Common myeloid progenitor, CD34-positive (primary cell): ENCODE data around the gene ADRM1.

ENCODE experiments used
- CTCF ChIA-PET: fragments of 350-600 bp; sonication (Branson Sonifier 250); formaldehyde crosslinking; loops from one replicate; lab custom pipeline; 2021; ENCODE audit warnings: antibody characterized with exemption; lab: Charles Lee
- POLR2A ChIA-PET: fragments of 350-600 bp; sonication (Branson Sonifier 250); formaldehyde crosslinking; loops from one replicate; lab custom pipeline; 2021; ENCODE audit warnings: antibody characterized with exemption; lab: Charles Lee
- DNase-seq, 3 donors: peaks; one replicate each; pipeline versions ENCODE4 v3.0.0 to v3.0.0-alpha.2; 2013
- H3K27ac ChIP-seq, 2 experiments: 1 replicate in 1 of 2; 2 replicates in 1 of 2; pipeline ENCODE4 v1.7.0; 2013; ENCODE audit warnings: inconsistent platforms in 2 of 2, low read length in 2 of 2, mild to moderate bottlenecking in 2 of 2, low read depth in 1 of 2, moderate library complexity in 1 of 2; ENCODE audit not compliant: severe bottlenecking in 2 of 2, insufficient read depth in 1 of 2, poor library complexity in 1 of 2
- H3K27me3 ChIP-seq, 5 experiments: replicated peaks in 2 of 5; 1 replicate in 3 of 5; 2 replicates in 2 of 5; pipeline versions ENCODE4 v1.6.1 to v1.7.0; 2013; ENCODE audit warnings: low read length in 4 of 5, mild to moderate bottlenecking in 2 of 5, moderate library complexity in 2 of 5, inconsistent platforms in 1 of 5; ENCODE audit not compliant: insufficient read depth in 5 of 5, control insufficient read depth in 4 of 5
- H3K36me3 ChIP-seq, 4 experiments: 1 replicate in 2 of 4; 2 replicates in 2 of 4; pipeline versions ENCODE4 v1.6.1 to v1.7.0; 2013; ENCODE audit warnings: low read length in 3 of 4, control low read depth in 1 of 4, mild to moderate bottlenecking in 1 of 4; ENCODE audit not compliant: control insufficient read depth in 4 of 4, insufficient read depth in 4 of 4
- H3K4me1 ChIP-seq, 4 experiments: 1 replicate in 3 of 4; 2 replicates in 1 of 4; pipeline versions ENCODE4 v1.6.1 to v1.7.1; 2013; ENCODE audit warnings: low read length in 3 of 4, mild to moderate bottlenecking in 3 of 4, control low read depth in 1 of 4, inconsistent platforms in 1 of 4, moderate library complexity in 1 of 4; ENCODE audit not compliant: control insufficient read depth in 4 of 4, insufficient read depth in 4 of 4; ENCODE audit errors: control extremely low read depth in 1 of 4
- H3K4me3 ChIP-seq, 7 experiments: 1 replicate in 4 of 7; 2 replicates in 3 of 7; pipeline versions ENCODE4 v1.5.1 to v1.7.0; 2013; ENCODE audit warnings: mild to moderate bottlenecking in 7 of 7, low read length in 6 of 7, moderate library complexity in 6 of 7, inconsistent platforms in 2 of 7, low read depth in 2 of 7, control low read depth in 1 of 7; ENCODE audit not compliant: insufficient read depth in 4 of 7, control insufficient read depth in 1 of 7; ENCODE audit errors: extremely low read depth in 1 of 7
- H3K9me3 ChIP-seq, 5 experiments: 1 replicate in 4 of 5; 2 replicates in 1 of 5; pipeline versions ENCODE4 v1.6.1 to v1.7.1; 2013; ENCODE audit warnings: low read length in 4 of 5, mild to moderate bottlenecking in 2 of 5, inconsistent platforms in 1 of 5, low read depth in 1 of 5, moderate library complexity in 1 of 5; ENCODE audit not compliant: control insufficient read depth in 4 of 5, insufficient read depth in 2 of 5; ENCODE audit errors: control extremely low read depth in 1 of 5
- WGBS: methylation state at CpG from one replicate; pipeline ENCODE4 v1.1.5; 2013; ENCODE audit not compliant: insufficient coverage; 5-methylcytosine and 5-hydroxymethylcytosine counted together

ADRM1 gene

GRCh38 chr20:62320581-62321354 is 18.0 kb downstream of the ADRM1 start:
- ChIA-PET POLR2A (no interaction called here), CTCF (no interaction called here)
- H3K4me3 ChIP-seq, result no peak overlapping the region
- no peak for DNase-seq
- H3K9me3 ChIP-seq, result peaks cover 0 to 2% (median 0%) of the 10 kb centered on the region in 5 experiments
- no peak overlapping the region for H3K27ac ChIP-seq
- no peaks in the 10 kb centered on the region for H3K4me1 ChIP-seq
- no peaks in the 10 kb centered on the region for H3K36me3 ChIP-seq
- no peaks in the 10 kb centered on the region for H3K27me3 ChIP-seq
- WGBS, result 95% methylated on average over 17 of the region's 22 CpGs

- Histone ChIP-seq H3K27ac (no peak overlapping the region), H3K4me1 (no peaks in the 10 kb centered on the region), H3K27me3 (no peaks in the 10 kb centered on the region), H3K4me3 (no peak overlapping the region), H3K36me3 (no peaks in the 10 kb centered on the region), H3K9me3 (peaks cover 0 to 2% (median 0%) of the 10 kb centered on the region in 5 experiments)
- ChIA-PET POLR2A (no interaction called here), CTCF (no interaction called here)
- peak in 1 of 3 donors; percentile 27 for DNase-seq
- WGBS, result 97% methylated on average over 6 of the region's 7 CpGs
Measured at GRCh38 chr20:62321521-62321948, 18.7 kb downstream of the ADRM1 start.

- no peaks in the 10 kb centered on the region for H3K27me3 ChIP-seq
- WGBS, result 95% methylated on average over 16 of the region's 16 CpGs
- H3K4me3 ChIP-seq, result no peak overlapping the region
- POLR2A ChIA-PET, result no interaction called here
- DNase-seq, result no peak
- CTCF ChIA-PET, result no interaction called here
- peaks cover 0 to 2% (median 0%) of the 10 kb centered on the region in 5 experiments for H3K9me3 ChIP-seq
- H3K4me1 ChIP-seq, result no peaks in the 10 kb centered on the region
- no peaks in the 10 kb centered on the region for H3K36me3 ChIP-seq
- no peak overlapping the region for H3K27ac ChIP-seq
Measured at GRCh38 chr20:62321975-62322374, 19.2 kb downstream of the ADRM1 start.

GRCh38 chr20:62322492-62323041 is 19.8 kb downstream of the ADRM1 start:
- Histone ChIP-seq H3K27me3 (no peaks in the 10 kb centered on the region), H3K4me3 (no peak overlapping the region), H3K4me1 (no peaks in the 10 kb centered on the region), H3K27ac (no peak overlapping the region), H3K9me3 (peaks cover 0 to 2% (median 0%) of the 10 kb centered on the region in 5 experiments), H3K36me3 (no peaks in the 10 kb centered on the region)
- no peak for DNase-seq
- POLR2A ChIA-PET, result no interaction called here
- CTCF ChIA-PET, result no interaction called here
- 90% methylated on average over 13 of the region's 16 CpGs for WGBS

- Histone ChIP-seq H3K27ac (no peak overlapping the region), H3K4me3 (no peak overlapping the region), H3K4me1 (no peaks in the 10 kb centered on the region), H3K36me3 (no peaks in the 10 kb centered on the region), H3K27me3 (no peaks in the 10 kb centered on the region), H3K9me3 (peaks cover 0 to 2% (median 0%) of the 10 kb centered on the region in 5 experiments)
- POLR2A ChIA-PET, result no interaction called here
- 97% methylated on average over 45 of the region's 52 CpGs for WGBS
- no peak for DNase-seq
- CTCF ChIA-PET, result no interaction called here
Measured at GRCh38 chr20:62323146-62323979, 20.6 kb downstream of the ADRM1 start.

GRCh38 chr20:62323980-62324906 is 21.4 kb downstream of the ADRM1 start:
- Histone ChIP-seq H3K9me3 (peaks cover 0 to 2% (median 0%) of the 10 kb centered on the region in 5 experiments), H3K27me3 (no peaks in the 10 kb centered on the region), H3K27ac (no peak overlapping the region), H3K4me3 (no peak overlapping the region), H3K36me3 (no peaks in the 10 kb centered on the region), H3K4me1 (no peaks in the 10 kb centered on the region)
- ChIA-PET CTCF (interaction anchor here (1.2 kb wide), 1 partner anchor 19 kb away, joined by 3 read pairs; no protein-coding TSS in a partner anchor), POLR2A (no interaction called here)
- WGBS, result 93% methylated on average over 25 of the region's 25 CpGs
- no peak for DNase-seq
